Upper lobe of left lung (tissue), 6 donors: ENCODE results near the gene WDR6. TPM values are rescaled to one million over a fixed set of nuclear protein-coding genes. Genes with fewer than 3 reads are reported as not detected.

Experiments
- ATAC-seq, 2 donors: fragments of 200-7000 bp; cut with Tn5 transposase; one replicate each; pipeline ENCODE4 v1.9.1; 2022; ENCODE audit warnings: mild to moderate bottlenecking in 2 of 2, moderate library complexity in 2 of 2; ENCODE audit not compliant: low FRiP score in 2 of 2
- DNase-seq, 2 donors: peaks; one replicate each; pipeline ENCODE4 v3.0.0-alpha.2; 2019 to 2020
- H3K27ac ChIP-seq, 4 donors: fragments of 200-600 bp; sonication (generic); one replicate each; pipeline ENCODE4 v1.5.1; 2016 to 2019
- H3K27me3 ChIP-seq, 4 donors: fragments of 200-600 bp; sonication (generic); one replicate each; pipeline ENCODE4 v1.5.1; 2017 to 2019
- H3K36me3 ChIP-seq, 4 donors: fragments of 200-600 bp; sonication (generic); one replicate each; pipeline ENCODE4 v1.5.1; 2016 to 2019
- H3K4me1 ChIP-seq, 4 donors: fragments of 200-600 bp; sonication (generic); one replicate each; pipeline ENCODE4 v1.5.1; 2018 to 2019
- H3K4me3 ChIP-seq, 4 donors: fragments of 200-600 bp; sonication (generic); one replicate each; pipeline ENCODE4 v1.5.1; 2017 to 2019; ENCODE audit warnings: mild to moderate bottlenecking in 2 of 4, moderate library complexity in 1 of 4
- H3K9me3 ChIP-seq, 4 donors: fragments of 200-600 bp; sonication (generic); one replicate each; pipeline ENCODE4 v1.5.1; 2018 to 2019
- CTCF ChIP-seq, 6 experiments: fragments of 450-650 bp in 4 of 6; fragments of 200-600 bp in 2 of 6; sonication (generic) in 2 of 6; IDR thresholded peaks; one replicate each; pipeline ENCODE4 v1.5.1; 2016 to 2019; ENCODE audit warnings: antibody characterized with exemption in 6 of 6
- EP300 ChIP-seq, 4 donors: sonication (generic); formaldehyde crosslinking; IDR thresholded peaks; one replicate each; pipeline ENCODE4 v1.5.1; 2017; ENCODE audit warnings: antibody characterized with exemption in 4 of 4, control low read depth in 2 of 4
- POLR2A ChIP-seq, 4 donors: fragments of 450-650 bp; IDR thresholded peaks; one replicate each; pipeline ENCODE4 v1.5.1; 2016 to 2017; ENCODE audit warnings: antibody characterized with exemption in 4 of 4, mild to moderate bottlenecking in 2 of 4
- POLR2AphosphoS5 ChIP-seq, 2 donors: sonication (generic); formaldehyde crosslinking; IDR thresholded peaks; one replicate each; pipeline ENCODE4 v1.5.1; 2017; ENCODE audit warnings: antibody characterized with exemption in 2 of 2
- WGBS, 2 donors: methylation state at CpG; one replicate each; pipeline ENCODE4 v1.1.5; 2017 to 2018; 5-methylcytosine and 5-hydroxymethylcytosine counted together
- total RNA-seq, 6 donors: library from RNA; depleted of rRNA in 4 of 6; stranded (reverse); fragments of >200 nt in 4 of 6; gene quantifications; one replicate each; pipeline versions ENCODE4 v1.1.0 to v1.2.1, GENCODE V29; 2016 to 2021
- donor health status: DM: no; HTN: no; CAD: no; lungs with moderate emphysema.
- donor health status: DM: no; HTN: yes; CAD: no; lungs with severe emphysema.

The WDR6 gene
- total RNA-seq, 6 donors from 2014 or later: 100 to 279 (median 123) TPM

- ATAC-seq (no peak), DNase-seq (no peak)
- Histone ChIP-seq H3K9me3 (no peaks in the 10 kb centered on the region), H3K4me3 (no peak overlapping the region), H3K27ac (no peak overlapping the region), H3K4me1 (no peaks in the 10 kb centered on the region), H3K27me3 (no peaks in the 10 kb centered on the region), H3K36me3 (peaks cover 54 to 98% (median 86%) of the 10 kb centered on the region in 4 donors)
- WGBS, 2 donors: 84 to 93% methylated on average over 6 to 10 of the region's 10 CpGs
- TF ChIP-seq CTCF (IDR thresholded peaks at IDR 0.05) (no peak), EP300 (IDR thresholded peaks at IDR 0.05) (no peak), POLR2AphosphoS5 (IDR thresholded peaks at IDR 0.05) (no peak), POLR2A (IDR thresholded peaks at IDR 0.05) (no peak)
Observed at GRCh38 chr3:48974076-48974864, 32.9 kb upstream of the WDR6 start.

- H3K27ac ChIP-seq: no peak overlapping the region
- no peaks in the 10 kb centered on the region for H3K27me3 ChIP-seq
- no peaks in the 10 kb centered on the region for H3K4me1 ChIP-seq
- no peaks in the 10 kb centered on the region for H3K9me3 ChIP-seq
- ATAC-seq (no peak), DNase-seq (no peak)
- H3K4me3 ChIP-seq: no peak overlapping the region
- H3K36me3 ChIP-seq: peaks cover 42 to 97% (median 81%) of the 10 kb centered on the region in 4 donors
- 95 to 96% methylated on average over 3 of the region's 3 CpGs for WGBS, 2 donors
- TF ChIP-seq POLR2A (IDR thresholded peaks at IDR 0.05) (no peak), EP300 (IDR thresholded peaks at IDR 0.05) (no peak), POLR2AphosphoS5 (IDR thresholded peaks at IDR 0.05) (no peak), CTCF (IDR thresholded peaks at IDR 0.05) (no peak)
Observed at GRCh38 chr3:48979451-48979850, 27.7 kb upstream of the WDR6 start.

GRCh38 chr3:48980295-48980694, 26.9 kb upstream of the WDR6 start:
- Histone ChIP-seq H3K36me3 (peaks cover 38 to 96% (median 80%) of the 10 kb centered on the region in 4 donors), H3K4me1 (no peaks in the 10 kb centered on the region), H3K27me3 (no peaks in the 10 kb centered on the region), H3K4me3 (no peak overlapping the region), H3K9me3 (no peaks in the 10 kb centered on the region), H3K27ac (no peak overlapping the region)
- WGBS, 2 donors: 93 to 96% methylated on average over 4 of the region's 4 CpGs
- TF ChIP-seq POLR2AphosphoS5 (IDR thresholded peaks at IDR 0.05): no peak
- TF ChIP-seq CTCF (IDR thresholded peaks at IDR 0.05): no peak
- TF ChIP-seq POLR2A (IDR thresholded peaks at IDR 0.05): no peak
- TF ChIP-seq EP300 (IDR thresholded peaks at IDR 0.05): no peak
- DNase-seq (no peak), ATAC-seq (no peak)

GRCh38 chr3:48982016-48982415, 25.2 kb upstream of the WDR6 start:
- Histone ChIP-seq H3K9me3 (no peaks in the 10 kb centered on the region), H3K4me3 (no peak overlapping the region), H3K27me3 (no peaks in the 10 kb centered on the region), H3K4me1 (no peaks in the 10 kb centered on the region), H3K36me3 (peaks cover 25 to 90% (median 75%) of the 10 kb centered on the region in 4 donors), H3K27ac (no peak overlapping the region)
- TF ChIP-seq POLR2AphosphoS5 (IDR thresholded peaks at IDR 0.05) (no peak), EP300 (IDR thresholded peaks at IDR 0.05) (no peak), CTCF (IDR thresholded peaks at IDR 0.05) (no peak), POLR2A (IDR thresholded peaks at IDR 0.05) (no peak)
- ATAC-seq (no peak), DNase-seq (no peak)

- H3K36me3 ChIP-seq: peaks cover 25 to 83% (median 69%) of the 10 kb centered on the region in 4 donors
- no peak overlapping the region for H3K27ac ChIP-seq
- no peaks in the 10 kb centered on the region for H3K9me3 ChIP-seq
- H3K4me3 ChIP-seq: no peak overlapping the region
- no peak for ATAC-seq
- no peak for DNase-seq
- 81 to 86% methylated on average over 5 of the region's 5 CpGs for whole genome bisulfite sequencing, 2 donors
- H3K4me1 ChIP-seq: peaks cover 0 to under 1% (median 0%) of the 10 kb centered on the region in 4 donors
- H3K27me3 ChIP-seq: no peaks in the 10 kb centered on the region
- TF ChIP-seq POLR2AphosphoS5 (IDR thresholded peaks at IDR 0.05): no peak
- no peak for TF ChIP-seq EP300 (IDR thresholded peaks at IDR 0.05)
- no peak for TF ChIP-seq POLR2A (IDR thresholded peaks at IDR 0.05)
- TF ChIP-seq CTCF (IDR thresholded peaks at IDR 0.05): no peak
Observed at GRCh38 chr3:48982686-48983085, 24.5 kb upstream of the WDR6 start.
